OCI-M2 (cell line): ENCODE results near the gene TMEM167A.

Experiments used
- DNase-seq: peaks from one replicate; lab custom pipeline; 2025; ENCODE audit not compliant: unreplicated experiment; lab: John Stamatoyannopoulos, UW

The TMEM167A gene, protein sequence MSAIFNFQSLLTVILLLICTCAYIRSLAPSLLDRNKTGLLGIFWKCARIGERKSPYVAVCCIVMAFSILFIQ

DNA sequence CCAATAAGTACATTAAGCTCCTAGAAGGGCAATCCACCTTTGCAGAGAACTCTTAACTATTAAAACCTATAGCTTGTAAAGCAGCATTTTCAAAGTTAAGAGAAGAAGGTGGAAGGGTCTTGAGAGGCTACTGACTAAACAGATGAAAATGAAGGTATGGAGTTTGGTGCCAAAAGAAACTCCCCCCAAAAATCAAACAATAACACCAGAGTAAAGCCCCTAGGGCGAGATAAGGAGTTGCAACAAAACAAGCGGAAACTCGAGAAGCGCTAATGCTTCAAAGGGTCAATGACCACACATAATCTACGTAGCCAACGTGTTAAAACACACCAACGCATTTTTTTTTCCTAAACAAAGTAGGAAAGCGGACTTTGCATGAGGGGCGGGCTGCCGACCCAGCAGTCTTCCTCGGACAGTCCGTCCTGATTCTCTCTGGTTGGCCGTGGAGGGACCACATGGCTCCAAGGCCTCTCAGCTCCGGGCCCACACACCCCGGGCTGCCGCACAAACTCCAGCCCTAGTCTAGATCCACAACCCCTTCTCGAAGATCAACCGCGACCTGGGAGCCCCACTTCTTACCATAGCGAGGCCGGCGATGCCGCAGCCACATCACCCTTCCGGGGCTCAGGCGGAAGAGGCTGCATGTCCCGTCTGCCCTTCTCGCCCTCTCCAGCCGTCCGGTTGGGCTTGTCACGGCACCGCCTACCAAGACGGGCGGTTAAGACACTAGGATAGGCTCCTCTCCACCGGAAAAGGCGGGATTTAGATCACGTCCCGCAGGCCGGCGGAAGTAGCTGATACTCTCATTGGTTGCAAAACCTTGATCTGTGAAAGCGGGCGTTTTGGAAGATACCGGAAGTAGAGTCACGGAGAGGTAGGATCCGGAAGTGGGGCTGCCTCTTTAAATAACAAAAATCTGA, at the start of gene TMEM167A, which contains the start of gene XRCC4:
TSS of gene TMEM167A (minus strand) at position 653 of the 920 bp plus-strand sequence. CDS start at position 582, 71 bp downstream.
TSS of gene XRCC4 (plus strand) at position 806 of the 920 bp plus-strand sequence. CDS start 27,373 bp downstream, outside the sequence.
- peak; percentile 84 for DNase-seq

DNA sequence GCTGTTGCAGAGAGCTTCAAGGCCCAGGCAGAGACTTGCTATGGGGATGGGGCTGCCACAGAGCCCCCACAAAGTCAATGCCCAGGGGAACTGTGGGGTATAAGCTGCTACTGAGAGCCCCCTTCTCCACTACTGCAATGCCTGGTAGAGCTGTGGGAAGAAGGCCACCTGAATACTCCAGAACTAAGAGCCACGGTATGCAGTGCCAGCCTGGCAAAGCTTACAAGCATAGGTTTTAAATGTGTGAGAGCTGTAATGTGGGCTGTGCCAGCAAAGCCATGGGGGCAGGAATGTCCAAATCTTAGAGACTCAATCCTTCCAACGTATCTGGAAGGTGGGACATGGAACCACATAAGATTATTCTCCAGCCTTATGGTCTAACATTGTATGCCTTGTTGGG, 49.3 kb upstream of the TMEM167A start:
- DNase-seq: no peak

DNA sequence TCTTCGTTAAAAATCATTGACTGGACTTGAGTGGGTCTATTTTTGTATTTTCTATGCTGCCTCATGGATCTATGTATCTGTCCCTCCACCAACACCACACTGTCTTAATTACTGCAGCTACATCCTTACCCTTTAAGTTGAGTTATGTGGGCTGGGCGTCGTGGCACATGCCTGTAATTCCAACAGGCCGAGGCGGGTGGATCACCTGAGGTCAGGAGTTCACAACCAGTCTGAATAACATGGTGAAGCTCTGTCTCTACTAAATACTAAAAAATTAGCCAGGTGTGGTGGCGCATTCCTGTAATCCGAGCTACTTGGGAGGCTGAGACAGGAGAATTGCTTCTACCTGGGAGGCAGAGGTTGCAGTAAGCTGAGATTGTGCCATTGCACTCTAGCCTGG, 48.4 kb upstream of the TMEM167A start:
- DNase-seq: no peak

DNA sequence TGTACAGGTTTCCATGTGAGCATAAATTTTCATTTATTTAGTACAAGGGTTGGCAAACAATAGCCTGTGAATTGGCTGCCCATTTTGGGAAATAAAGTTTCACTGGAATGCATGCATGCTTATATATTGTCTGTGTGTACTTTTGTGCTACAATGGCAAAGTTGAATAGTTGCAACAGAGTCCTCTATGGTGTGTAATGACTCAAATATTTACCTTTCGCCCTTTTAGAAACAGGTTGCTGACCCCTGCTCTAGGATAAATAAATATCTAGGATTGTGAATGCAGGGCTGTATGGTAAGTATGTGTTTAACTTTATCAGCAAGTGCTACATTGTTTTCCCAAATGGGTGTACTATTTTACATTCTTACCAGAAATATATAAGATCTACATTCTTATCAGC, 47.4 kb upstream of the TMEM167A start:
- DNase-seq: no peak

DNA sequence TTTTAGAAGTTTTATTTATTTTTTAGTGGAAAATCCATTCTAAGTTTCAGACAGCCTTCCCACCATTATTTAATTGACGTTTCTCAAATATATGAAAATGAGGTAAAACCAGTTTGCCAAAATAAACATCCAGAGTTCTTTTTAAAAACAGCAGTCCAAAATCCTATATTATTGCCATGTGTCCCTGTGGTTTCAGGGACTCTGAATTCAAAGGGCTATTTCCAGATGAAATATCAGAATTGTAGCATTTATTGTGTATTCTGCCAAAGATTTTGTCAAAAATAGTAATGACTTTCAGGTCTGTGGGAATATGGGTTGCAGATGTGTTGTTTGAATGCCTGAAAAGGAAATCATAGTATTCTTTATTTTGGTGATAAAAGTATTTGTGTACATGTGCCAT, 41.8 kb upstream of the TMEM167A start:
- DNase-seq: no peak

DNA sequence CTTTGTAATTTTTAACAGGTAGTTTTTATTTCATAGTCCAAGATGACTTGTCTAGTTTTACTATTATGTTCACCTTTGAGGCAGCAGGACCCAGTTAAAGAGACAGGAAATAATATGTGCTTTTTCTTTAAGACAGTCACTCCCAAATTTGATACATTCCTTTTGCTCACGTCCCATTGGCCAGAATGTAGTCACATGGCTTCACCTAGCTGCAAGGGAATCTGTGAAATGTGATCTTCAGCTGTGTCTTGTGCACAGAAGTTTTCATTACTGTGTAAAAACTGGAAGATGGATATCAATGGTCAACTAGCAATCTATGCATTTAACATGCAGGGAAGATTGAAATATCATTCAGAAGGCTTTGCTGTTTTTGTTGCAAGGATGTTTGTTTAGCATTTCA, 41.3 kb upstream of the TMEM167A start:
- no peak for DNase-seq

DNA sequence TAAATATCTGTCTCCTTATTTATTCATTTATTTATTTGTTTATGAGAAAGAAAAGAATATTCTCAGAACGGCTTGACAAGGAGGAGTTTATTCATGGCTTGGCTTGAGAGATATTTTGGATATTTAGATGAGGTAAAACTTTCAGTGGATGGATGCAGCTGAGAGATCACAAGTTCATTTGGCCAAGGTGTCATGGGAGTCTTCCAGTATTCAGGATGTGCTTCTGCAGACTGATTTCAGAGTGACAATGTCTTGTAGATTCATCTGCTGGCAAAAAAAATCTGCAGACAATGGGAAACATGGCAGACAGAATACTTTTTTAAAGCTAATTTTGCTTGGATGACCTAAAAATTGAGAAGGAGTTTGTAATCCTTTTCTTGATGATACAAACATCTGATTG, 38.6 kb upstream of the TMEM167A start:
- no peak for DNase-seq

DNA sequence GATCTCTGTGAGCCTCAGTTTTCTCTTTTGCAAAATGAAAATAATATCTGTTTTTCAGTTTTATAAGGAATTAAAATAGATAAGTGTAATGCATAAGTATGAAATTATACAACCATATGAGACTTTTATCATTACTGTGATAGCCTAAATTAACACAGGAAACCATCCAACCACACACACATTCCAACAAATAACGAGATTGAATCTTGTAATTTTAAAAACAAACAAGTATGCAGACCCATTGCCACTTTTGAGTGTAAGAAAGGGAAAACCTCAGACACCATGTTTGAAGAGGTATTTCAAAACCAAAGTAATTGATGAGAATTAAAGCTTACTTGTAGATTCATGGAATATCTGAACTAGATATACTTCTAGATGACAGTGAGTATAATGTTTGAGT, 32.2 kb upstream of the TMEM167A start:
- no peak for DNase-seq

DNA sequence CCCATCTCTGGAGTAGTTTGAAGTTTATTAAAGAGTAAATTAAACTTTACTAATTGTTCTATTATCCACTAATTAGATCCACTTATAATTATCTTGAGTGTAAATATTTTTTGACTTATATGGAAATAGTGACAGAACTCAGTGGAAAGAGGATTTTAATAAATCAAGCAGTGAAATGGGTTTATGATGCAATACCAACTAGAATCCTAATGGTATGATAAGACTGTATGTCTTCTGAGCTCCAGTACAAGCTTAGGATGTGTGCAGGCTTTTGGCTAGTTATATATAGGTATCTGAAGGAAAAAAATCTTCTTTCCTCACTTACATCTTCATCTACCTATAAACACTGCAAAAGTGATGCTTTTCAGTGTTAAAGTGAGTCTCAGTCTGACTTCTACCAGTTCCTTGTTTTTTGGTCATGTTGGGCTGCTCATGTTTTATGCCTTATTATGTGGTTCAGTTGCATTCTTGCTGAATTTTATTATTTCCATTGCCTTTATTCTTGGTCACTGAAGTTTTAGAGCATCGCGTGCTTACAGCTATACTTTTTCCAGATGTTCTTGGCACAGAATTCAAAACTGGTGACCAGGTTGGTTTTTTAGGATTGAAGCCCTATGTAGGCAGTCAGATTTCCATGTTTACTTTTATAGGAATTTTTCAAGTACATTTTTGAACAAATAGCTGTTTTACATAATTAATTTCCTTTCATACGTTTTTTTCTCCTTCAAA, 30.7 kb upstream of the TMEM167A start:
- DNase-seq: no peak

DNA sequence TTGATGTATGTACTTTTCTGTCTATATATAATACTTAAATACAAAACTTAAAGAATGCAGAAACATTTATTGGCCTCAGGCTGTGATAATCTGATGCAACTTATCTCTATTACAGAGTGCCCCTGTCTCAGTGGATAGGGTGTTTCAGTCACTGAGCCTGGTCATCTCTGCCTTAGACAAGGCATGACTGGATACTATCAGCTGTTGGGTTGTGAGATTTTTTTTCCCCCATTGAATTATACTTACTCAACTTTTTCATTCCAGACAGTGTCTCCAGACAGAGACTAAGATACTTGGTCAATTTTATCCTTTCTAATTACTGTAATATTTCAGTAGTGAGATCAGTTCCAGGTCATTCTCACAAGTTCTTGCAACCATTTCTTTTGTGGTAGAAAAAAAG, 26.8 kb upstream of the TMEM167A start:
- DNase-seq: no peak

DNA sequence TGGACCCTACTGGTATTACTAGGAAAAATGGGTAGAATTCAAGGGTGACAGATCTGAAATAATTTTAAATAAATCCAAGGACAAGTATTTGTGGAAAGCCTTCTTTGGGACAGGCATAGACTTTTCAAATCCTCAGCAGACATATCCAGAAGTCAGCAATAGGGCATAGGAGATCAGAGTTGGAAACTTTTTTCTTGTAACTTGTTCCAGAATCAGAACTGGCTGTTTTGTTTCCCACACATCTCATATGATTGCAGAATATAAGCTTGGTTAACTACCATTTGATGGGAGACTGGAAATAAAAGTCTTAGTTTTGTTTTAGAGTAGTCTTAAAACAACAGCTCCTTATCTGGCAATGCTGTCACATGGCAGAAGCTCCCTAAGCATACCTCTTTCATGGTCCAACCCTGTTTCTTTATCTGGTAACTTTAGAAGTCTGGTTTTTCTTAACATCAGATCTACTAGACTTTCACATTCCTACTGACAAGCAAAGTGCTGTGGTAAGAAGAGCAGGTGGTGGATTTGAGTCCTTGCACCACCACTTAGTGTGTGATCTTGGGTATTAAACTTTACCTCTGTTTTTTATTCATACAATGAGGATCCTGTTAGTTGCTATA, 25.3 kb upstream of the TMEM167A start:
- no peak for DNase-seq

DNA sequence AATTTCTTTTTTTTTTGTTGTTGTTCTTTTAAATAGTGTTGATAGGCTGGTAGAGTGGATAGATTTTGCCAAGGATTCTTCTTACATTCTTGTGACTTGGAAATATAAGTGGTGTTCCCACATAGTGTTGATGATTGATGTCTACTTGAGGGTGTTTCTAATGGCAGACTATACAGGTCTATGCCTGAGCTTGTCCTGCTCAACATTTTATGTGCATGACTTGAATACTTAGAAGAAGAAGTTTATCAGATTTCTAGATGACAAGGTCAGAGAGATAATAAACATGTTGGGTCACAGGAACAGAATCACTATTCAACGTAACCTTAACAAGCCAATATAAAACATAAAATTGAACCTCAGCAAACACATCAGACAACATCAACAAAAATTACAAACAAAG, 24.3 kb upstream of the TMEM167A start:
- DNase-seq: no peak

DNA sequence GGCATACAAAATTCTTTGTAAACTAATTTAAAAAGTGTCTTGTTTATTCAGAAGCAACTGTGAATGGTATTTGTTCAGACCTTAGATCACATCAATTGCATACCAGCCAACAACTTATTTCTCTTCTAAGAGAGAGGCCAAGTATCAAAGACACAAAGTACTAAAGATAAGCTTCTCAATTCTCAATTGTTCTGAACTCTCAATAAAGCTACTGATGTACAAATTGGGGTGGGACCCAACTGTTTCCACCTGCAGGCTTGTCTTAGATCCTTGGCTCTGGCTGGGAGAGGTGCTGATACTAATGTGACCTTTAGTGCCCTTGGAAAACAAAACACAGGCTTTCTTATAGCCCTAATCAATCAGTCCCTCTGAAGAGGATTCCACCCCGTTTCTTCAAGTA, 22.3 kb upstream of the TMEM167A start:
- DNase-seq: no peak

DNA sequence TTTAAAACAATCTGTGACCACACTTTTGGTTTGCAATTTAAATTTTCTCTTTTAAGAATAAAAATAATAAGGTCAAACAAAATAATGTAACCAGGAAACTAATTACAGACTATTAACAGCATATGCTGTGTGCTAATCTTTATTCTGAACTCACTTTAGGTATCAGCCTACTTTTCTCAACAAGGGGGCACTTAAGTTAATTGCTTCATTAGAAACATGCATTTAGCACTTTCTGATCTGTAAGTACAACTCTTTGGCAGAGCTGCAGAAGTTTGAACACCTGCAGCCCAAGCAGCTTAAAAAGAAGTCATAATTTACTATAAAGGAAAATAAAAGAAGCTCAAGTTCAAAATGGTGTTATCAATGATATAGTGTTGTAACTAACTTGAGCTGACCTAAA, 21.8 kb upstream of the TMEM167A start:
- no peak for DNase-seq

DNA sequence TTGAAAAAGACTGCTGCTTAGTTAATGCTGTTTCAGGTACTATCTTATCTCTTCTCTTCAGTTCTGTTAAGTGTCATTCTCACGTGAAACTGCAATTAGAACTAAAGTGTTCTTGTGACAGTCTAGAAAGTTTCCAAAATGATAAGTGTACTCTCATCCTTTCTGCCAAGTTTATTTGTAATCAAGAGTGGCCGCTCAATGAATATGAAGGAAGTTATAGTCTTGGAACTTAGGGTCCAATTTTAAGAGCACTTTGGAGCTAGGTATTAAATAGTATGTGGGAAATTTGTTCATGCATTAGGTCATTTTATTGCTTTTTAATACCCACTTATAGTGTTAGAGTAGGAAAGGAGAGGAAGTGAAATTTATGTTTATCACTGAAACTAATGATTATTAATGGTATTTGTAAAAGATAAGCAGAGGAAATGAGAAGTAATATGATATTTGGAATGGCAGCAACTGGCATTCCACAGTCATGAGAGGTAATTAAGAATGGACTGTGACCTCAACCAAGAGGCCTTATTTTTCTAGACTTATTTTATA, 20.6 kb upstream of the TMEM167A start:
- no peak for DNase-seq

DNA sequence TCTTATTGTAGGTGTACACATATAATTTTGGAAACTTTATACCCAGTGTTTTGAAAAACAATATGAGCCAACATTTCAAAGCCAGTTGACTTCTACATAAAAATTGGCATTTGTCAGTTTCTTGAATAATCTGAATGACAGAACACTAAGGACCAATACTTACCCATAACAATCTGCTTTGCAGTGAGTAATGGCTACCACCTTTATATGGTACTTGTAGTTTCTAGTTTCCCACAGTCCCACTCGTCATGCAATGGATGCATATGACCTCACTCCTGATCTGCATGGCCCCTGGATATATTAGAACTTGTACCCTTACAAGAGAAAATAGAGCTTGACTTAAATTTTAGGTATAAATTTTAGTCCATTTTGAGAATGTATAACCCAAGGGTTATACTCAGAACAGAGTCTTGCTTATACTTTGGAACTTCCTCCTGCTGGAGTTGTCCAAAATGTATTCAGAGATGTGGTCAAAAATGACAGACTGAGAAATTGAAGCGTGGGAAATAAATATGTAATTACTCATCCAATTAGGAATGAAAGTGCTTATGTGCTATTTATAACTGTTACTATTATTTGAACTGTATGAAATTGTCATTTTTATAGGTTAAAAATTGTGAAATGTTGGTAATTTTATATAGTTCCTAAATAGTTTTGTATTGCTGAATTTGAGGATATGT, 19.6 kb upstream of the TMEM167A start:
- no peak for DNase-seq

DNA sequence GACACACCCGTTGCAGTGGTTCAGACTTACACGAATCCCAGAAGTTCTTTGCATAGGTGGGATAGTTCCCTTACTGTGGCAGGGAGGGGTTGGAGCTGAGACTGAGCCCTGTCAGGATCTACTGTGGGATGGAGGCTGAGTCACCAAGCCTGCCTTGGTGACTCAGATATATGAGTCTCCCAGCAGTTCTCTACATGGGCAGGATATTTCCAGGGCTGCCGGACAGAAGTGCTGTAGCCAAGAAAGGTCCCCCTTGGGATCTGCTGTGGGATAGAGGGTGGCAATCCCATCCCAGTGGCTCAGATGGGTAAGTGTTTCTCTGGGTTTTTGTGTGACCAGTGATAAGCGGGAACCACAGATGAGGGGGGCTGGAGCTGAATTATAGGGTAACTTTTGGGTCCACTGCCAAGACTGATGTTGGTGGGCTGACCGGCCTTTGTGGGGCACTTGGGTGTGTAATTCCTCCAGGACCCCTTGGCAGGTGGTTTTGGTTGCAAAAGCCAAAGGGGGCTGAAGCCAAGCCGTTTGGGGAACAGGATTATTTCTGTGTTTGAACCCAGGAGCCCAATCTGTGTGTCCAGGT, 18.9 kb upstream of the TMEM167A start:
- no peak for DNase-seq

DNA sequence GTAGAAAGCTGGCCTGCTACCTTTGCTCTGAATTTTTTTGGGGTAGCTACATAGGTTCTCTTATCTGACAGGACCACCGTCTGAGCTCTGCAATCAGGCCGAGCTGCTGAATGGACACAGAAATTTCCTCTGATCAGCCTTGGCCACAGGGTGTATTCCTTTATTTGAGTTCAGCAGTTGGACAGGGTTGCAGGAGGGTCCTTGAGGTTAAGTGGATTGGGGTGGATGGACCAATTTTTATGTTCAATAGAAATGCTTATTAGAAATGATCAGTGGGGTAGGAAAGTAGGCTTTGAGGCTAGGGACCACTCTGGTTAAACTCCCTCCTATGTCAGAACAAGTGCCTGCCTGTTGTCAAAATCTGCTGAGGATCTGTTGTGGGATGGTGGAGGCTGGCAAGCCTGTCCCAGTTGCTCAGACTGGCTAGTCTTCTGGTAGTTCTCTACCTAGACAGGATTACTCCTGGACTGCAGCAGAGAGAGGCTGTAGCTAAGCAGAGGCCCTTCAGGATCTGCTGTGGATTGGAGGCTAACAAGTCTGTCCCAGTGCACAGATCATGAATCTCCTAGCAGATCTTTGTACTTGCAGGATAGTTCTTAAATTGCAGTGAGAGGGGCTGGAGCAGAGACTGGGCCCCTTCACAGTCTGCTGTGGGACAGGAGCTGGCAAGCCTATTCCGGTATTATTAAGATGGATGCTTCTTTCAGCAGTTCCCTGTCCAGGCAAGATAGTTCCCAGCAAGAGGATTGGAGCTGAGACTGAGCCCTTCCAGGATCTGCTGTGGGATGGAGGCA, 18.2 kb upstream of the TMEM167A start:
- no peak for DNase-seq

DNA sequence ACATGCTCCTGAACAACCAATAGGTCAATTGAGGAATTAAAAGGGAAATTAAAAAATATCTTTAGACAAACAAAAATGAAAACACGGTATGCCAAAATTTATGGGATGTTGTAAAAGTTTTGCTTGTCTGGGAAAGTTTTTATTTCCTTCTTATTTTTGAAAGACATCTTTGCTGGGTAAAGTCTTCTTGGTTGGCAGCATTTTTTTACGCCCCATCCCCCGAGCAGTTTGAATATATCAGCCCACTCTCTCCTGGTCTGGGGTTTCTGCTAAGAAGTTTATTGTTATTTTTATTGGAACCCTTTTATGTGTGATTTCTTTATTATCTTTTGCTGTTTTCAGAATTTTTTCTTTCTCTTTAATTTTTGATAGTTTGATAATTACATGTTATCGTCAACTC, 16.5 kb upstream of the TMEM167A start:
- DNase-seq: no peak

DNA sequence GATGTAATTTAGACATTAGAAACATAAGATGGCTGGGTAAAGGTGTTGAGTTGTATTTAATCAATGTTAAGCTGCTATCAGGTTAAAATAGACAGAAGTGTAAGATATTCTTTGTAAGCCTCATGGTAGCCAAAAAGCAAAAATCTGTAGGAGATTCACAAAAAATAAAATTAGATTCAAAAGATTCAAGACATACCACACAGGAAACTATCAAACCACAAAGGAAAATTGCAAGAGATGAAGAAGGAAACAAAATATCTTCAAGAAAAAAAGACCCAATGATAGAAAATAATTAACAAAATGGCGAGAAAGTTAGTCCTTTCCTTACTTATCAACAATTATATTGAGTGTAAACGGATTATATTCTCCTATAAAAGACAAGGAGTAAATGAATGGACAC, 15.4 kb upstream of the TMEM167A start:
- DNase-seq: no peak
